WTC11 (cell line): ENCODE measurements around the gene ELAVL1. TPM values are rescaled to one million over a fixed set of nuclear protein-coding genes. Genes with fewer than 3 reads are reported as not detected.

Experiments used
- ATAC-seq: fragments of 200-7000 bp; cut with Tn5 transposase; 2 replicates; pipeline ENCODE4 v1.10.0; 2021; ENCODE audit warnings: mild to moderate bottlenecking, moderate library complexity
- CTCF ChIA-PET: fragments of 300-600 bp; sonication (Branson Sonifier 250); formaldehyde crosslinking; loops from one replicate; lab custom pipeline; 2021; ENCODE audit warnings: antibody characterized with exemption; lab: Charles Lee
- POLR2A ChIA-PET: fragments of 350-600 bp; sonication (Branson Sonifier 250); formaldehyde crosslinking; loops from one replicate; lab custom pipeline; 2021; ENCODE audit warnings: antibody characterized with exemption; lab: Charles Lee
- DNase-seq: peaks from one replicate; pipeline ENCODE4 v3.0.0; 2021; ENCODE audit warnings: low spot score
- H3K27ac Mint-ChIP-seq: 2 replicates; pipeline ENCODE4 v1.8.0; 2021; ENCODE audit warnings: mixed read lengths
- H3K27me3 Mint-ChIP-seq: 2 replicates; pipeline ENCODE4 v1.8.0; 2021; ENCODE audit warnings: low read depth, mild to moderate bottlenecking, moderate library complexity, mixed read lengths
- H3K36me3 Mint-ChIP-seq: 2 replicates; pipeline ENCODE4 v1.8.0; 2021; ENCODE audit warnings: mixed read lengths
- H3K4me1 Mint-ChIP-seq: 2 replicates; pipeline ENCODE4 v1.8.0; 2022; ENCODE audit warnings: mixed read lengths
- H3K4me3 Mint-ChIP-seq: 2 replicates; pipeline ENCODE4 v1.8.0; 2021; ENCODE audit warnings: mild to moderate bottlenecking, moderate library complexity, mixed read lengths
- H3K9me3 Mint-ChIP-seq: 2 replicates; pipeline ENCODE4 v1.8.0; 2021; ENCODE audit warnings: mixed read lengths
- ATF1 ChIP-seq: sonication (generic); formaldehyde crosslinking; IDR thresholded peaks from 2 replicates; pipeline ENCODE4 v1.8.1; 2023; ENCODE audit warnings: mild to moderate bottlenecking, moderate library complexity, missing genetic modification reagents
- ATF2 ChIP-seq: sonication (generic); formaldehyde crosslinking; IDR thresholded peaks from 2 replicates; pipeline ENCODE4 v1.8.1; 2022; ENCODE audit warnings: low read depth, missing genetic modification reagents, borderline replicate concordance
- ATF3 ChIP-seq: sonication (generic); formaldehyde crosslinking; conservative IDR thresholded peaks from 2 replicates; pipeline ENCODE4 v1.8.1; 2022; ENCODE audit warnings: mild to moderate bottlenecking, missing genetic modification reagents
- CREM ChIP-seq: sonication (generic); formaldehyde crosslinking; IDR thresholded peaks from 2 replicates; pipeline ENCODE4 v1.8.1; 2022; ENCODE audit warnings: mild to moderate bottlenecking, missing genetic modification reagents, moderate library complexity
- ELF4 ChIP-seq: sonication (generic); formaldehyde crosslinking; IDR thresholded peaks from 2 replicates; pipeline ENCODE4 v1.8.1; 2022; ENCODE audit warnings: low read depth, mild to moderate bottlenecking, moderate library complexity, missing genetic modification reagents
- FOXP1 ChIP-seq: sonication (generic); formaldehyde crosslinking; IDR thresholded peaks from 2 replicates; pipeline ENCODE4 v1.8.0; 2022; ENCODE audit warnings: missing genetic modification reagents, mild to moderate bottlenecking, moderate library complexity, borderline replicate concordance
- GTF2I ChIP-seq: fragments of 250-450 bp; sonication (Bioruptor Pico); conservative IDR thresholded peaks from 2 replicates; pipeline ENCODE4 v1.4.0; 2021; ENCODE audit warnings: mild to moderate bottlenecking
- MXD4 ChIP-seq: fragments of 250-450 bp; sonication (Bioruptor Pico); IDR thresholded peaks from 2 replicates; pipeline ENCODE4 v1.8.0; 2021; ENCODE audit warnings: mild to moderate bottlenecking, moderate library complexity, borderline replicate concordance
- SMAD3 ChIP-seq: sonication (generic); formaldehyde crosslinking; IDR thresholded peaks from 2 replicates; pipeline ENCODE4 v1.8.0; 2022; ENCODE audit warnings: missing genetic modification reagents, mild to moderate bottlenecking, borderline replicate concordance
- SMAD4 ChIP-seq: sonication (generic); formaldehyde crosslinking; IDR thresholded peaks from 2 replicates; pipeline ENCODE4 v1.8.0; 2022; ENCODE audit warnings: mild to moderate bottlenecking, missing genetic modification reagents
- ZBTB43 ChIP-seq: sonication (generic); formaldehyde crosslinking; IDR thresholded peaks from 2 replicates; pipeline ENCODE4 v1.8.1; 2023; ENCODE audit warnings: mild to moderate bottlenecking, missing genetic modification reagents
- ZNF219 ChIP-seq: sonication (generic); formaldehyde crosslinking; IDR thresholded peaks from 2 replicates; pipeline ENCODE4 v1.8.0; 2023; ENCODE audit warnings: missing genetic modification reagents, mild to moderate bottlenecking, borderline replicate concordance
- ZNF317 ChIP-seq: sonication (generic); formaldehyde crosslinking; IDR thresholded peaks from 2 replicates; pipeline ENCODE4 v1.8.1; 2023; ENCODE audit warnings: low read depth, mild to moderate bottlenecking, moderate library complexity, missing genetic modification reagents, borderline replicate concordance
- total RNA-seq: library from RNA; stranded (reverse); gene quantifications from 3 replicates; pipeline ENCODE4 v1.2.3, GENCODE V29; 2021
- TF ChIP-seq, protein P1 (sequence below): fragments of 250-450 bp; sonication (Bioruptor Pico); IDR thresholded peaks from 2 replicates; pipeline ENCODE4 v1.9.0; 2021; ENCODE audit warnings: mild to moderate bottlenecking, borderline replicate concordance
- TF ChIP-seq, protein P2 (sequence below): sonication (generic); formaldehyde crosslinking; conservative IDR thresholded peaks from 2 replicates; pipeline ENCODE4 v1.8.1; 2023; ENCODE audit warnings: mild to moderate bottlenecking, low read depth, missing genetic modification reagents, moderate library complexity
- TF ChIP-seq, protein P3 (sequence below): sonication (generic); formaldehyde crosslinking; IDR thresholded peaks from 2 replicates; pipeline ENCODE4 v1.8.0; 2022; ENCODE audit warnings: mild to moderate bottlenecking, missing genetic modification reagents
- TF ChIP-seq, protein P4 (sequence below): sonication (generic); formaldehyde crosslinking; IDR thresholded peaks from 2 replicates; pipeline ENCODE4 v1.8.1; 2023; ENCODE audit warnings: mild to moderate bottlenecking, missing genetic modification reagents, moderate library complexity
- TF ChIP-seq, protein P5 (sequence below): sonication (generic); formaldehyde crosslinking; IDR thresholded peaks from 2 replicates; pipeline ENCODE4 v1.8.1; 2023; ENCODE audit warnings: mild to moderate bottlenecking, missing genetic modification reagents, borderline replicate concordance

ELAVL1 gene
- total RNA-seq, 1 experiment from 2014 or later, result 160 TPM

DNA sequence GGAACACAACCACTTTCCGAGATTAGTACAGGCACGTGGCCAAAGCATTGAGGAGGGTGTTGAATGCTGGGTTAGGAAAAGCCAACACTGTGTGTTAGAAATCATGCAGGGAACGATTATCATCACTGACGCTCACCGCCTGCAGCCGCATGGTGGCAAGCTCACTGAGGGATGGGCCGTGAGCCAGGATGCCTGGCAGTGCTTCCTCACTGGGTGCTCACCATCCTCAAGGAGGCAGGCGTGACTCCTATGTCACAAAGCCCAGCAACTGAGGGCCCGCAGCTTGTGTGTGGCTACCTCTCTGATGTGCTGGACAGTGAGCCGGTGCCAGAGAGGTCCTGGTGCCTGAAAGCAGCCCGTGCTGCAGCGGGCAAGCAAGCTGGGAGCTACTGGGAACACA, 31.6 kb downstream of the ELAVL1 start (continued):
- TF ChIP-seq, protein P1, sequence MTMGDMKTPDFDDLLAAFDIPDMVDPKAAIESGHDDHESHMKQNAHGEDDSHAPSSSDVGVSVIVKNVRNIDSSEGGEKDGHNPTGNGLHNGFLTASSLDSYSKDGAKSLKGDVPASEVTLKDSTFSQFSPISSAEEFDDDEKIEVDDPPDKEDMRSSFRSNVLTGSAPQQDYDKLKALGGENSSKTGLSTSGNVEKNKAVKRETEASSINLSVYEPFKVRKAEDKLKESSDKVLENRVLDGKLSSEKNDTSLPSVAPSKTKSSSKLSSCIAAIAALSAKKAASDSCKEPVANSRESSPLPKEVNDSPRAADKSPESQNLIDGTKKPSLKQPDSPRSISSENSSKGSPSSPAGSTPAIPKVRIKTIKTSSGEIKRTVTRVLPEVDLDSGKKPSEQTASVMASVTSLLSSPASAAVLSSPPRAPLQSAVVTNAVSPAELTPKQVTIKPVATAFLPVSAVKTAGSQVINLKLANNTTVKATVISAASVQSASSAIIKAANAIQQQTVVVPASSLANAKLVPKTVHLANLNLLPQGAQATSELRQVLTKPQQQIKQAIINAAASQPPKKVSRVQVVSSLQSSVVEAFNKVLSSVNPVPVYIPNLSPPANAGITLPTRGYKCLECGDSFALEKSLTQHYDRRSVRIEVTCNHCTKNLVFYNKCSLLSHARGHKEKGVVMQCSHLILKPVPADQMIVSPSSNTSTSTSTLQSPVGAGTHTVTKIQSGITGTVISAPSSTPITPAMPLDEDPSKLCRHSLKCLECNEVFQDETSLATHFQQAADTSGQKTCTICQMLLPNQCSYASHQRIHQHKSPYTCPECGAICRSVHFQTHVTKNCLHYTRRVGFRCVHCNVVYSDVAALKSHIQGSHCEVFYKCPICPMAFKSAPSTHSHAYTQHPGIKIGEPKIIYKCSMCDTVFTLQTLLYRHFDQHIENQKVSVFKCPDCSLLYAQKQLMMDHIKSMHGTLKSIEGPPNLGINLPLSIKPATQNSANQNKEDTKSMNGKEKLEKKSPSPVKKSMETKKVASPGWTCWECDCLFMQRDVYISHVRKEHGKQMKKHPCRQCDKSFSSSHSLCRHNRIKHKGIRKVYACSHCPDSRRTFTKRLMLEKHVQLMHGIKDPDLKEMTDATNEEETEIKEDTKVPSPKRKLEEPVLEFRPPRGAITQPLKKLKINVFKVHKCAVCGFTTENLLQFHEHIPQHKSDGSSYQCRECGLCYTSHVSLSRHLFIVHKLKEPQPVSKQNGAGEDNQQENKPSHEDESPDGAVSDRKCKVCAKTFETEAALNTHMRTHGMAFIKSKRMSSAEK, result no peak
- TF ChIP-seq FOXP1, result no peak

DNA sequence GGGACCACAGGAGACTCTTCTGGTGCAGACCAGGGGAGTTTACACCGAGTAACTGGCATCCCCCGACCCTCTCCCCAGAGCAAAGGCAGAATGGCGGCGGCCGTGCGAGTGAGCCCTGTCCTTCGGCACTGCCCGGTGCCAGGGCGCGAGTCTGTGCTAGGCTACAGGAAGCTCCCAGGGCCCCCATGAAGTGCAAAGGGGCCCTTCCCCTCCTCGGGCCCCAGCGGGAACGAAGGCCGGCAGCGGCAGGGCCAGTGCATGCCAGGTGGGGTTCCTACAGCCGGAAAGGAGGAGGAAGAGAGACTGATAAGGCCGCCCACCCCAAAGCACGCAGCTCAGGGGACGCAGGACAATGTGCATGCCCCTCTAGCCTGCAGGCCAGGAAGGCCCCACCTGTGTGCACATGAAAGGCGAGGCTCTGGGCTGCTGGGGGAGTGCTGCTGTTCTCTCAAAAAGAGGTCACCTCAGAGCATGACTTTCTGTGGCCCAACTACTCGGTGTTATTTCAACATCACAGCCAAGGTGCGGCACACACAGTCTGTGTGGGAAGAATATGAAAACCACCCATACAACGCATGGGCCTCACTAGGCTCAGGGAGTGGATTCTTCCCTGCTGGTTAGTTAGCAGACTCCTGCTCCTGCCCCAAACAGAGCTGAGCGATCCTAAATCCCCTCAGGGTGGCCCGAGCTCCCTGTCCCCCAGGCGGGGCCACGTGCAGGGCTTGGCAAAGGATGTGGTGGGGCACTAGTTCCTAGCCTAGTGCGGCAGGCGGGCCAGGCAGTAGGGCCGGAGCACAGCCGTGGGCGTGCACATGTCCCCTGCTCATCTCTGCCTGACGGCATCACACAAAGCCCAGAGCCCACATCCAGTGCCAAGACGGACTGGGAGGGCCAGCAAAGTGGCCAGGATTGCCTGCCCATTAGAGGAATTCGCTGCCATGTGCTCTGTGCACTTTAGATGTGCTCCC, 33.6 kb downstream of the ELAVL1 start:
- Mint-ChIP-seq H3K27ac (peak overlapping the region; percentile 80), H3K4me1 (peaks cover 24% of the 10 kb centered on the region), H3K9me3 (no peaks in the 10 kb centered on the region), H3K4me3 (no peak overlapping the region)
- DNase-seq (no peak), ATAC-seq (no peak)
- POLR2A ChIA-PET, result interaction anchor here (0.6 to 1.1 kb wide), 2 partner anchors 34 to 66 kb away, joined by 3 read pairs; no protein-coding TSS in a partner anchor
- TF ChIP-seq, protein P2, sequence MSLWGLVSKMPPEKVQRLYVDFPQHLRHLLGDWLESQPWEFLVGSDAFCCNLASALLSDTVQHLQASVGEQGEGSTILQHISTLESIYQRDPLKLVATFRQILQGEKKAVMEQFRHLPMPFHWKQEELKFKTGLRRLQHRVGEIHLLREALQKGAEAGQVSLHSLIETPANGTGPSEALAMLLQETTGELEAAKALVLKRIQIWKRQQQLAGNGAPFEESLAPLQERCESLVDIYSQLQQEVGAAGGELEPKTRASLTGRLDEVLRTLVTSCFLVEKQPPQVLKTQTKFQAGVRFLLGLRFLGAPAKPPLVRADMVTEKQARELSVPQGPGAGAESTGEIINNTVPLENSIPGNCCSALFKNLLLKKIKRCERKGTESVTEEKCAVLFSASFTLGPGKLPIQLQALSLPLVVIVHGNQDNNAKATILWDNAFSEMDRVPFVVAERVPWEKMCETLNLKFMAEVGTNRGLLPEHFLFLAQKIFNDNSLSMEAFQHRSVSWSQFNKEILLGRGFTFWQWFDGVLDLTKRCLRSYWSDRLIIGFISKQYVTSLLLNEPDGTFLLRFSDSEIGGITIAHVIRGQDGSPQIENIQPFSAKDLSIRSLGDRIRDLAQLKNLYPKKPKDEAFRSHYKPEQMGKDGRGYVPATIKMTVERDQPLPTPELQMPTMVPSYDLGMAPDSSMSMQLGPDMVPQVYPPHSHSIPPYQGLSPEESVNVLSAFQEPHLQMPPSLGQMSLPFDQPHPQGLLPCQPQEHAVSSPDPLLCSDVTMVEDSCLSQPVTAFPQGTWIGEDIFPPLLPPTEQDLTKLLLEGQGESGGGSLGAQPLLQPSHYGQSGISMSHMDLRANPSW, result no peak
- TF ChIP-seq, protein P3, sequence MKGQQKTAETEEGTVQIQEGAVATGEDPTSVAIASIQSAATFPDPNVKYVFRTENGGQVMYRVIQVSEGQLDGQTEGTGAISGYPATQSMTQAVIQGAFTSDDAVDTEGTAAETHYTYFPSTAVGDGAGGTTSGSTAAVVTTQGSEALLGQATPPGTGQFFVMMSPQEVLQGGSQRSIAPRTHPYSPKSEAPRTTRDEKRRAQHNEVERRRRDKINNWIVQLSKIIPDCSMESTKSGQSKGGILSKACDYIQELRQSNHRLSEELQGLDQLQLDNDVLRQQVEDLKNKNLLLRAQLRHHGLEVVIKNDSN (CRISPR knock-in tag), result no peak
- TF ChIP-seq ZNF219 (no peak), MXD4 (no peak), ATF1 (CRISPR knock-in tag) (no peak), SMAD3 (CRISPR knock-in tag) (no peak), ATF3 (CRISPR knock-in tag) (no peak), GTF2I (CRISPR knock-in tag) (no peak), SMAD4 (CRISPR knock-in tag) (no peak), ELF4 (no peak), ZNF317 (CRISPR knock-in tag) (no peak), CREM (CRISPR knock-in tag) (no peak), ATF2 (CRISPR knock-in tag) (no peak), ZBTB43 (CRISPR knock-in tag) (no peak)
- TF ChIP-seq, protein P4, sequence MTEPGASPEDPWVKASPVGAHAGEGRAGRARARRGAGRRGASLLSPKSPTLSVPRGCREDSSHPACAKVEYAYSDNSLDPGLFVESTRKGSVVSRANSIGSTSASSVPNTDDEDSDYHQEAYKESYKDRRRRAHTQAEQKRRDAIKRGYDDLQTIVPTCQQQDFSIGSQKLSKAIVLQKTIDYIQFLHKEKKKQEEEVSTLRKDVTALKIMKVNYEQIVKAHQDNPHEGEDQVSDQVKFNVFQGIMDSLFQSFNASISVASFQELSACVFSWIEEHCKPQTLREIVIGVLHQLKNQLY (CRISPR knock-in tag), result no peak
- TF ChIP-seq, protein P5, sequence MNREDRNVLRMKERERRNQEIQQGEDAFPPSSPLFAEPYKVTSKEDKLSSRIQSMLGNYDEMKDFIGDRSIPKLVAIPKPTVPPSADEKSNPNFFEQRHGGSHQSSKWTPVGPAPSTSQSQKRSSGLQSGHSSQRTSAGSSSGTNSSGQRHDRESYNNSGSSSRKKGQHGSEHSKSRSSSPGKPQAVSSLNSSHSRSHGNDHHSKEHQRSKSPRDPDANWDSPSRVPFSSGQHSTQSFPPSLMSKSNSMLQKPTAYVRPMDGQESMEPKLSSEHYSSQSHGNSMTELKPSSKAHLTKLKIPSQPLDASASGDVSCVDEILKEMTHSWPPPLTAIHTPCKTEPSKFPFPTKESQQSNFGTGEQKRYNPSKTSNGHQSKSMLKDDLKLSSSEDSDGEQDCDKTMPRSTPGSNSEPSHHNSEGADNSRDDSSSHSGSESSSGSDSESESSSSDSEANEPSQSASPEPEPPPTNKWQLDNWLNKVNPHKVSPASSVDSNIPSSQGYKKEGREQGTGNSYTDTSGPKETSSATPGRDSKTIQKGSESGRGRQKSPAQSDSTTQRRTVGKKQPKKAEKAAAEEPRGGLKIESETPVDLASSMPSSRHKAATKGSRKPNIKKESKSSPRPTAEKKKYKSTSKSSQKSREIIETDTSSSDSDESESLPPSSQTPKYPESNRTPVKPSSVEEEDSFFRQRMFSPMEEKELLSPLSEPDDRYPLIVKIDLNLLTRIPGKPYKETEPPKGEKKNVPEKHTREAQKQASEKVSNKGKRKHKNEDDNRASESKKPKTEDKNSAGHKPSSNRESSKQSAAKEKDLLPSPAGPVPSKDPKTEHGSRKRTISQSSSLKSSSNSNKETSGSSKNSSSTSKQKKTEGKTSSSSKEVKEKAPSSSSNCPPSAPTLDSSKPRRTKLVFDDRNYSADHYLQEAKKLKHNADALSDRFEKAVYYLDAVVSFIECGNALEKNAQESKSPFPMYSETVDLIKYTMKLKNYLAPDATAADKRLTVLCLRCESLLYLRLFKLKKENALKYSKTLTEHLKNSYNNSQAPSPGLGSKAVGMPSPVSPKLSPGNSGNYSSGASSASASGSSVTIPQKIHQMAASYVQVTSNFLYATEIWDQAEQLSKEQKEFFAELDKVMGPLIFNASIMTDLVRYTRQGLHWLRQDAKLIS (CRISPR knock-in tag), result no peak
- TF ChIP-seq, all 79 proteins: peak for 0
- Mint-ChIP-seq H3K36me3 (peaks cover 46% of the 10 kb centered on the region), H3K27me3 (no peaks in the 10 kb centered on the region)
- CTCF ChIA-PET, result interaction anchor here (0.6 to 5.1 kb wide), 15 partner anchors 11 to 476 kb away, joined by 3 to 90 read pairs (median 6); partner anchors contain the start of gene TIMM44
